ENCODE results near the gene NHLH2. TPM values are rescaled to one million over a fixed set of nuclear protein-coding genes. Genes with fewer than 3 reads are reported as not detected.

NHLH2 gene
- total RNA-seq, 6 experiments from 2014 or later: not detected

DNA sequence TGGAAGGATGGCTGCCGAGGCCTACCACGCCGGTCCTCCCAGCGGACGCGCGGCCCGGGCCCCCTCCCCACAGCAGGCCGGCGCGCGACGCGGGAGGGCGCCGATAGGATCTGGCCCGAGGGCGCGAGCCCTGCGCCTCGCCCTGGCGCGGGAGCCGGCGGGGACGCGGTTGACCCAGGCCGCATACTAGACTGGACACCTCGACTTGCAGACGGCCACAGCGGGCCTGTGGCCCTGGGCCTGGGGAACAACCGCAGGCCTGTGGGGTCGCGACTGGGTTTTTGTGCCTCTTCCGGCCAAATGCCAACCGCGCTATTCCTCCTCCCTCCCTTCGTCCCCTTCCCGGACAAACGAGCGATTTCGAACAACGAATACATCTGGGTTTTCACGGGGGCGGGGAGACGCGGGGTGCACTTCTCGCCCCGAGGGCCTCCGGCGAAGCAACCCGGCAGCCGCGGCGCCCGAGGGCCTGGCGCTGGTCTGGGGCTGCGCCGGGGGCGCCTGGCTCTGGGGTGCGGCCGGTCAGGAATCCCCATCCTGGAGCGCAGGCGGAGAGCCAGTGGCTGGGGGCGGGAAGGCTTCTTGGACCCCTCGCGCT is 2.4 kb downstream of the NHLH2 start:
- Histone ChIP-seq H3K4me1 (peaks cover 0 to 21% (median 3%) of the 10 kb centered on the region in 4 donors), H3K27me3 (peaks cover 16 to 33% of the 10 kb centered on the region in 2 donors), H3K36me3 (no peaks in the 10 kb centered on the region), H3K9me3 (no peaks in the 10 kb centered on the region), H3K27ac (no peak overlapping the region), H3K4me3 (no peak overlapping the region)
- intact Hi-C loops (cut with DNase I): no loop called here
- TF ChIP-seq POLR2A (IDR thresholded peaks at IDR 0.05): no peak
- TF ChIP-seq, protein P1, sequence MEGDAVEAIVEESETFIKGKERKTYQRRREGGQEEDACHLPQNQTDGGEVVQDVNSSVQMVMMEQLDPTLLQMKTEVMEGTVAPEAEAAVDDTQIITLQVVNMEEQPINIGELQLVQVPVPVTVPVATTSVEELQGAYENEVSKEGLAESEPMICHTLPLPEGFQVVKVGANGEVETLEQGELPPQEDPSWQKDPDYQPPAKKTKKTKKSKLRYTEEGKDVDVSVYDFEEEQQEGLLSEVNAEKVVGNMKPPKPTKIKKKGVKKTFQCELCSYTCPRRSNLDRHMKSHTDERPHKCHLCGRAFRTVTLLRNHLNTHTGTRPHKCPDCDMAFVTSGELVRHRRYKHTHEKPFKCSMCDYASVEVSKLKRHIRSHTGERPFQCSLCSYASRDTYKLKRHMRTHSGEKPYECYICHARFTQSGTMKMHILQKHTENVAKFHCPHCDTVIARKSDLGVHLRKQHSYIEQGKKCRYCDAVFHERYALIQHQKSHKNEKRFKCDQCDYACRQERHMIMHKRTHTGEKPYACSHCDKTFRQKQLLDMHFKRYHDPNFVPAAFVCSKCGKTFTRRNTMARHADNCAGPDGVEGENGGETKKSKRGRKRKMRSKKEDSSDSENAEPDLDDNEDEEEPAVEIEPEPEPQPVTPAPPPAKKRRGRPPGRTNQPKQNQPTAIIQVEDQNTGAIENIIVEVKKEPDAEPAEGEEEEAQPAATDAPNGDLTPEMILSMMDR (IDR thresholded peaks at IDR 0.05): no peak
- DNase-seq (no peak), ATAC-seq (peak in 1 of 4 donors; percentile 34)
- 1% methylated on average over 14 of the region's 67 CpGs for WGBS (ENCODE audit: insufficient coverage, low coverage, low lambda C conversion rate, missing lambda C conversion rate)

DNA sequence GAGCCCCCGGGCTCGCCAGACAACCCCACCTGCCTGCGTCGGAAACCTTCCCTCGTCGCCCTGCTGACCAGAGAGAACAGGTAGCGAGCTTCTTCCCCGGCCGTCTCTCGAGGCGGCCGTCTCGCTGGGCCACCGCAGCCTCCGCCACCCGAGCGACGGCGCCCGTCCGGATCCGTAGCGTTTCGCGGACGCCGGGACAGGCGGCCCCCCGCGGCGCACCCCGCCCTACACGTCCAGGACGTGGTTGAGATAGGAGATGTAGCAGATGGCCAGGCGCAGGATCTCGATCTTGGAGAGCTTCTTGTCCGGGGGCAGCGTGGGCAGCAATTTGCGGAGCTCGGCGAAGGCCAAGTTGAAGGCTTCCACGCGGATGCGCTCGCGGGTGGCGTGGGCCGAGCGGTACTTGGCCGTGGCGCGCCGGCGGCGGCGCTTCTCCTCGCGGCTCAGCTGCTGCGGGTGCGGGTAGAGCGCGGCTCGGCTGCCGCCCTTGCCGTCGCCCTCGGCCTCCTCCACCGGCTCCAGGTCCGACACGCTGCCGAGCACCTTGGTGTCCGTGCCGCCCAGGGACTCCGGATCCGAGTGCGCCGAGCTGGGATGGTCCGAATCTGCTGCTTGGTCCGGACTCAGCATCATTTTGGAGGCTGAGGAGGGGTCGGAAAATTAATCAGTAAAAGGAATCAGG is 3.0 kb downstream of the NHLH2 start:
- Histone ChIP-seq H3K4me3 (no peak overlapping the region), H3K9me3 (no peaks in the 10 kb centered on the region), H3K27ac (no peak overlapping the region), H3K4me1 (peaks cover 0 to 21% (median 3%) of the 10 kb centered on the region in 4 donors), H3K27me3 (peaks cover 16 to 33% of the 10 kb centered on the region in 2 donors), H3K36me3 (no peaks in the 10 kb centered on the region)
- WGBS (ENCODE audit: insufficient coverage, low coverage, low lambda C conversion rate, missing lambda C conversion rate): 11% methylated on average over 5 of the region's 80 CpGs
- TF ChIP-seq, protein P1 (IDR thresholded peaks at IDR 0.05): no peak
- no peak for TF ChIP-seq POLR2A (IDR thresholded peaks at IDR 0.05)
- DNase-seq: peak in 1 of 3 donors; percentile 22
- peak in 1 of 4 donors; percentile 23 for ATAC-seq
- intact Hi-C loops (cut with DNase I): no loop called here

DNA sequence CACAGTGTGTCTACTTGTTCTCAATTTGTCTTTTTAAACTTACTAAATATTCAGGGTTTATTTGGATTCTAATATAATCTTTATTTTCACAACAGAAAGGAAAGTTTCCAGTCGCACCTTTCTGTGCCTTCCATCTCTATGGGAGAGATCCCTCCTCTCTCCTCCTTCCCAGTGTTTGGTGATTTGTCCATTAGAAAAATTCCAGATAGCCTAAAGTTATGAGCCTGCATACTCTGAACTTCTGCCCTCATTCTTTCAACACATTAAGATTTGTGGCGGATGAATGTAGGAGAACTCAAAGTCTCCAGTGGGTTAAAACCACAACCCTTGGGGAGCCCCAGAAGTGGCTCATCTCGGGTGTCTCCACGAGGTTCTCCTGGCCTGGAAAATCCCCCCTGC is 3.6 kb downstream of the NHLH2 start:
- TF ChIP-seq, protein P1 (IDR thresholded peaks at IDR 0.05): no peak
- no peak for TF ChIP-seq POLR2A (IDR thresholded peaks at IDR 0.05)
- Histone ChIP-seq H3K4me3 (no peak overlapping the region), H3K27ac (no peak overlapping the region), H3K4me1 (peaks cover 0 to 21% (median 3%) of the 10 kb centered on the region in 4 donors), H3K9me3 (no peaks in the 10 kb centered on the region), H3K27me3 (peaks cover 16 to 33% of the 10 kb centered on the region in 2 donors), H3K36me3 (no peaks in the 10 kb centered on the region)
- intact Hi-C loops (cut with DNase I): no loop called here
- DNase-seq (no peak), ATAC-seq (no peak)
- WGBS (ENCODE audit: insufficient coverage, low coverage, low lambda C conversion rate, missing lambda C conversion rate): 32% methylated on average over 4 of the region's 4 CpGs

DNA sequence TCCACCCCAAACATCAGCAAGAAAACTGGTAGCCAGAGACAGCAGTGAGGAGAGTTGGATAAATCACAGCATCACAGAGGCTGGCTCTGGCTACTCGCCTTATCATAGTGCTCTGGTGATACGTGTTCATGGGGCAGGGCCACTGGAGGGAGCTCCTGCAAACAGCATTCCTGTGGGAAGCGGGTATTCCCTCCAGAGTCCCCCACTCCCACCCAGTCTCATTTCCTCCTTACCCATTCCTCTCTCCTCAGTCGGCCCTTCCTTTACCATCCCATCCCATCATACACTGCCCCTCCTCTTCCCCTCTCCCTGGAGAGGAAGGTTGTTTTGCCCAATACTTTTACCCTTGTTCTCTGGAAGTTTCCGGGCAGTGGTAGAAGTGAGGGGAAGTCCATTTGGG is 7.1 kb downstream of the NHLH2 start:
- TF ChIP-seq, protein P1 (IDR thresholded peaks at IDR 0.05): no peak
- TF ChIP-seq POLR2A (IDR thresholded peaks at IDR 0.05): no peak
- 33% methylated on average over 3 of the region's 5 CpGs for WGBS (ENCODE audit: insufficient coverage, low coverage, low lambda C conversion rate, missing lambda C conversion rate)
- H3K9me3 ChIP-seq: no peaks in the 10 kb centered on the region
- H3K27ac ChIP-seq: no peak overlapping the region
- DNase-seq (no peak), ATAC-seq (no peak)
- H3K4me1 ChIP-seq: peaks cover 0 to 11% (median 0%) of the 10 kb centered on the region in 4 donors
- H3K4me3 ChIP-seq: no peak overlapping the region
- peaks cover 11 to 15% of the 10 kb centered on the region in 2 donors for H3K27me3 ChIP-seq
- no peaks in the 10 kb centered on the region for H3K36me3 ChIP-seq
- intact Hi-C loops (cut with DNase I): no loop called here

All from right lobe of liver (tissue), 6 donors.